Stimulated activated CD4-positive, alpha-beta T cell treated with anti-CD3 and anti-CD28 coated beads, Interleukin-12 subunit alpha, Interleukin-12 subunit beta, amount 100 ng/mL, for 4 hours (primary cell): ENCODE results near the gene IFT81.
"Not testable (repeated sequence)": the region's sequence is repeated elsewhere in the genome, so short reads cannot be mapped to it uniquely, and the experiment has no call there.

Experiments
- DNase-seq: peaks from one replicate; pipeline ENCODE4 v3.0.0-alpha.2; 2020

Gene IFT81

GRCh38 chr12:110247340-110248095 is 123.4 kb downstream of the IFT81 start:
- DNase-seq, result no peak

- no peak for DNase-seq
Observed at GRCh38 chr12:110248096-110248447, 123.9 kb downstream of the IFT81 start.

- no peak for DNase-seq
Observed at GRCh38 chr12:110249105-110249504, 124.9 kb downstream of the IFT81 start.

GRCh38 chr12:110249716-110250225 is 125.6 kb downstream of the IFT81 start:
- DNase-seq, result no peak

- no peak for DNase-seq
Observed at GRCh38 chr12:110251381-110251780, 127.2 kb downstream of the IFT81 start.

GRCh38 chr12:110252716-110253115 is 128.6 kb downstream of the IFT81 start:
- no peak for DNase-seq

- no peak for DNase-seq
Observed at GRCh38 chr12:110253176-110253575, 129.0 kb downstream of the IFT81 start.

GRCh38 chr12:110254971-110255540 is 130.9 kb downstream of the IFT81 start:
- no peak for DNase-seq

- DNase-seq, result not testable (repeated sequence)
Observed at GRCh38 chr12:110255890-110256456, 131.8 kb downstream of the IFT81 start.

- DNase-seq, result no peak
Observed at GRCh38 chr12:110256780-110257431, 132.7 kb downstream of the IFT81 start.

- DNase-seq, result no peak
Observed at GRCh38 chr12:110258466-110258865, 134.3 kb downstream of the IFT81 start.

- DNase-seq, result no peak
Observed at GRCh38 chr12:110262442-110263388, 138.6 kb downstream of the IFT81 start.

GRCh38 chr12:110266381-110266960 is 142.3 kb downstream of the IFT81 start:
- no peak for DNase-seq

- DNase-seq, result no peak
Observed at GRCh38 chr12:110266980-110267620, 142.9 kb downstream of the IFT81 start.
